ENCODE data around the gene ERICH6.

GRCh38 chr3:150744041-150744918 lies 40.6 kb upstream of the ERICH6 start:
- TF ChIP-seq, protein P1, sequence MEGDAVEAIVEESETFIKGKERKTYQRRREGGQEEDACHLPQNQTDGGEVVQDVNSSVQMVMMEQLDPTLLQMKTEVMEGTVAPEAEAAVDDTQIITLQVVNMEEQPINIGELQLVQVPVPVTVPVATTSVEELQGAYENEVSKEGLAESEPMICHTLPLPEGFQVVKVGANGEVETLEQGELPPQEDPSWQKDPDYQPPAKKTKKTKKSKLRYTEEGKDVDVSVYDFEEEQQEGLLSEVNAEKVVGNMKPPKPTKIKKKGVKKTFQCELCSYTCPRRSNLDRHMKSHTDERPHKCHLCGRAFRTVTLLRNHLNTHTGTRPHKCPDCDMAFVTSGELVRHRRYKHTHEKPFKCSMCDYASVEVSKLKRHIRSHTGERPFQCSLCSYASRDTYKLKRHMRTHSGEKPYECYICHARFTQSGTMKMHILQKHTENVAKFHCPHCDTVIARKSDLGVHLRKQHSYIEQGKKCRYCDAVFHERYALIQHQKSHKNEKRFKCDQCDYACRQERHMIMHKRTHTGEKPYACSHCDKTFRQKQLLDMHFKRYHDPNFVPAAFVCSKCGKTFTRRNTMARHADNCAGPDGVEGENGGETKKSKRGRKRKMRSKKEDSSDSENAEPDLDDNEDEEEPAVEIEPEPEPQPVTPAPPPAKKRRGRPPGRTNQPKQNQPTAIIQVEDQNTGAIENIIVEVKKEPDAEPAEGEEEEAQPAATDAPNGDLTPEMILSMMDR (conservative IDR thresholded peaks at IDR 0.05 in 1 of 2, IDR thresholded peaks at IDR 0.05 in 1 of 2; ENCODE audit: extremely low read depth in 1 of 2, insufficient read depth in 1 of 2, low read depth in 1 of 2, low read length in 2 of 2), result no peak
- no peak for TF ChIP-seq EZH2 (IDR thresholded peaks at IDR 0.05; ENCODE audit: borderline replicate concordance, low read length)

Data from mammary epithelial cell (primary cell).